K562 (cell line): Measurements from ENCODE around the gene SLC8A2. TPM values are rescaled to one million over a fixed set of nuclear protein-coding genes. Genes with fewer than 3 reads are reported as not detected.

Experiments used
- BACH1 ChIP-seq: fragments of 200-800 bp; sonication (Bioruptor generic); IDR thresholded peaks from 2 replicates; pipeline ENCODE4 v1.6.1; 2016; ENCODE audit warnings: missing genetic modification characterization, missing compliant biosample characterization
- BCOR ChIP-seq: fragments of 450-650 bp; IDR thresholded peaks from 2 replicates; pipeline ENCODE4 v1.6.1; 2016
- CREB1 ChIP-seq, 2 experiments: sonication (generic) in 1 of 2; formaldehyde crosslinking in 1 of 2; IDR thresholded peaks; 2 replicates each; pipeline versions ENCODE4 v1.6.1 to v1.8.0; 2012 to 2022; ENCODE audit warnings: inconsistent platforms in 1 of 2, mild to moderate bottlenecking in 1 of 2, missing genetic modification reagents in 1 of 2, moderate library complexity in 1 of 2
- CTCF ChIP-seq, 3 experiments: IDR thresholded peaks in 2 of 3; conservative IDR thresholded peaks in 1 of 3; 2 replicates each; pipeline ENCODE4 v1.5.1; 2011 to 2012; ENCODE audit warnings: low read length in 3 of 3, mild to moderate bottlenecking in 3 of 3, control low read depth in 2 of 3, improper control_type of control experiment in 1 of 3, inconsistent platforms in 1 of 3, low read depth in 1 of 3, mixed read lengths in 1 of 3, moderate library complexity in 1 of 3; ENCODE audit not compliant: insufficient read depth in 2 of 3
- CUX1 ChIP-seq: fragments of 200-800 bp; sonication (Bioruptor generic); IDR thresholded peaks from 2 replicates; pipeline ENCODE4 v1.6.1; 2016; ENCODE audit warnings: missing genetic modification characterization, missing compliant biosample characterization
- GABPB1 ChIP-seq: sonication (generic); formaldehyde crosslinking; IDR thresholded peaks from 2 replicates; pipeline ENCODE4 v1.8.0; 2022; ENCODE audit warnings: mild to moderate bottlenecking, missing genetic modification reagents
- NEUROD1 ChIP-seq: fragments of 150-350 bp; IDR thresholded peaks from 2 replicates; pipeline ENCODE4 v1.6.1; 2014; ENCODE audit warnings: borderline replicate concordance, low read length, low read depth; ENCODE audit not compliant: partially characterized antibody
- RCOR1 ChIP-seq, 2 experiments: IDR thresholded peaks; 2 replicates each; pipeline ENCODE4 v1.6.1; 2012; ENCODE audit warnings: low read depth in 2 of 2, low read length in 2 of 2, borderline replicate concordance in 1 of 2, improper control_type of control experiment in 1 of 2
- REST ChIP-seq, 2 experiments: fragments of 450-650 bp; formaldehyde crosslinking in 1 of 2; IDR thresholded peaks; 2 replicates each; pipeline versions ENCODE4 v1.4.0 to v1.6.1; 2014 to 2020; ENCODE audit warnings: mild to moderate bottlenecking in 2 of 2, borderline replicate concordance in 1 of 2, low read depth in 1 of 2
- ZNF764 ChIP-seq: fragments of 250-450 bp; sonication (Bioruptor Pico); IDR thresholded peaks from 2 replicates; pipeline ENCODE4 v1.4.0; 2020; ENCODE audit warnings: low read depth, mild to moderate bottlenecking, moderate library complexity
- polyA plus RNA-seq, 8 experiments: library from polyadenylated mRNA; depleted of rRNA in 4 of 8; stranded (reverse) in 5 of 8; unstranded in 3 of 8; fragments of >200 nt; fragmentation: Nextera tagmentation in 2 of 8; fragmentation: Illumina TruSeq in 1 of 8; extraction: Ambion mirVana in 2 of 8; extraction: Trizol in 1 of 8; gene quantifications; 2 replicates each; pipeline versions ENCODE4 v1.2.1 to v1.2.3, GENCODE V29; 2011 to 2014; ENCODE audit warnings: inconsistent platforms in 1 of 8, missing spikeins in 1 of 8
- total RNA-seq, 7 experiments: library from RNA; depleted of rRNA in 6 of 7; stranded (reverse); fragments of >200 nt in 6 of 7; fragmentation: Illumina TruSeq in 2 of 7; extraction: Trizol in 2 of 7; gene quantifications; 2 replicates each; pipeline versions ENCODE4 v1.2.1 to v1.2.3, GENCODE V29; 2011 to 2021; ENCODE audit warnings: low replicate concordance in 1 of 7

SLC8A2 gene
- total and polyA plus RNA-seq, 9 of the 15 experiments (the other 6 are each of a cell fraction or from before 2014, with no cell fraction given): 0.07 to 0.66 (median 0.24) TPM; not detected in 3

- TF ChIP-seq REST (IDR thresholded peaks at IDR 0.05; ENCODE audit: borderline replicate concordance): peak; percentile 94
- TF ChIP-seq REST (CRISPR knock-in tag; IDR thresholded peaks at IDR 0.05; ENCODE audit: low read depth): no peak
- peak; percentile 89 to 93 (median 93) for TF ChIP-seq CTCF (IDR thresholded peaks at IDR 0.05 in 2 of 3, conservative IDR thresholded peaks at IDR 0.05 in 1 of 3; ENCODE audit: insufficient read depth in 2 of 3, low read depth in 1 of 3, low read length in 3 of 3)
- TF ChIP-seq CUX1: no peak
- no peak for TF ChIP-seq BACH1 (tag)
- TF ChIP-seq BCOR: no peak
- peak; percentile 41; the same call in 1 of the 2 replicates for TF ChIP-seq GABPB1
- TF ChIP-seq CREB1 (IDR thresholded peaks at IDR 0.05): no peak
- 0 out of 2 replicates have a peak, but pooled peaks have one; percentile 42 for TF ChIP-seq CREB1 (CRISPR knock-in tag; IDR thresholded peaks at IDR 0.05)
- peak in 1 of 2 experiments; percentile 53; a peak in 2 of 4 replicates for TF ChIP-seq RCOR1 (IDR thresholded peaks at IDR 0.05; ENCODE audit: borderline replicate concordance in 1 of 2, low read depth in 2 of 2, low read length in 2 of 2)
- peak; percentile 31 for TF ChIP-seq NEUROD1
- TF ChIP-seq ZNF764 (CRISPR knock-in tag): no peak
Measured at GRCh38 chr19:47436712-47437401, 34.8 kb downstream of the SLC8A2 start (continued).
